Measurements from ENCODE around the gene PSAT1.

Gene PSAT1

DNA sequence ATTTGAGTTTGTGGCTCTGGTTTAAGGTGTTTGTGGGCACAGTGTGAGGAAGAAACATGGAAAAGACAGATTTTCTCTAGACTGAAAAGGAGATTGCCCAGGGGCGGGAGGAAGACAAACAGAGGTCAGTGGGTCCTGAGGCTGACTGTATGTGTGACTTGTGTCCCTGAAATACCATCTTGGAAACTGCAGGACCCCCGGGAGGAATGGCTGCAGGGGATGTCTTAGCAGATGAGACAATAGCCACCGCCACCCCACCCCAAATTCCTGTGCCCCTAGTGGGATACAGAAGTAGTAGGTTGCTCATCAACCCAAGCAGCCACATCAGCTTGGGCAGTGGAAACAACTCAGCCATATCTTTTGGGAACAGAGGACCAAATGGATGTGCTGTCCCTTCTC is 1.7 kb upstream of the PSAT1 start:
- peaks cover 28% of the 10 kb centered on the region for H3K36me3 ChIP-seq (ENCODE audit: insufficient read depth, low read length)
- H3K27ac ChIP-seq = no peak overlapping the region
- no peak overlapping the region for H3K9ac ChIP-seq (ENCODE audit: insufficient read length)
- no peaks in the 10 kb centered on the region for H3K9me3 ChIP-seq (ENCODE audit: low read depth, low read length)
- TF ChIP-seq POLR2AphosphoS5 (IDR thresholded peaks at IDR 0.05; ENCODE audit: borderline replicate concordance, low read depth, low read length) = no peak
- no peak for TF ChIP-seq FOXP2 (optimal IDR thresholded peaks at IDR 0.05; ENCODE audit: control extremely low read depth, extremely low read length, insufficient read depth)
- TF ChIP-seq EZH2 (IDR thresholded peaks at IDR 0.05) = no peak
- no peak for DNase-seq (ENCODE audit: low read depth, low spot score)
- H3K4me3 ChIP-seq = no peak overlapping the region

GRCh38 chr9:78295731-78296130 is 1.2 kb upstream of the PSAT1 start:
- no peaks in the 10 kb centered on the region for H3K9me3 ChIP-seq (ENCODE audit: low read depth, low read length)
- TF ChIP-seq FOXP2 (optimal IDR thresholded peaks at IDR 0.05; ENCODE audit: control extremely low read depth, extremely low read length, insufficient read depth) (no peak), EZH2 (IDR thresholded peaks at IDR 0.05) (no peak), POLR2AphosphoS5 (IDR thresholded peaks at IDR 0.05; ENCODE audit: borderline replicate concordance, low read depth, low read length) (no peak)
- peak overlapping the region; percentile 98 for H3K27ac ChIP-seq
- DNase-seq (ENCODE audit: low read depth, low spot score) = no peak
- peak overlapping the region; percentile 94 for H3K4me3 ChIP-seq
- peak overlapping the region; percentile 98 for H3K9ac ChIP-seq (ENCODE audit: insufficient read length)
- peaks cover 33% of the 10 kb centered on the region for H3K36me3 ChIP-seq (ENCODE audit: insufficient read depth, low read length)

- Histone ChIP-seq H3K27ac (peak overlapping the region; percentile 98), H3K4me3 (peak overlapping the region; percentile 94), H3K36me3 (ENCODE audit: insufficient read depth, low read length) (peaks cover 39% of the 10 kb centered on the region), H3K9ac (ENCODE audit: insufficient read length) (peak overlapping the region; percentile 98), H3K9me3 (ENCODE audit: low read depth, low read length) (no peaks in the 10 kb centered on the region)
- no peak for DNase-seq (ENCODE audit: low read depth, low spot score)
- TF ChIP-seq FOXP2 (optimal IDR thresholded peaks at IDR 0.05; ENCODE audit: control extremely low read depth, extremely low read length, insufficient read depth) (no peak), POLR2AphosphoS5 (IDR thresholded peaks at IDR 0.05; ENCODE audit: borderline replicate concordance, low read depth, low read length) (no peak), EZH2 (IDR thresholded peaks at IDR 0.05) (no peak)
Measured at GRCh38 chr9:78296201-78296892, 578 bp upstream of the PSAT1 start.

- Histone ChIP-seq H3K4me3 (peak overlapping the region; percentile 94), H3K9me3 (ENCODE audit: low read depth, low read length) (no peaks in the 10 kb centered on the region), H3K36me3 (ENCODE audit: insufficient read depth, low read length) (peaks cover 52% of the 10 kb centered on the region), H3K9ac (ENCODE audit: insufficient read length) (peak overlapping the region; percentile 96), H3K27ac (peak overlapping the region; percentile 84; the same call in 1 of the 2 replicates)
- TF ChIP-seq FOXP2 (optimal IDR thresholded peaks at IDR 0.05; ENCODE audit: control extremely low read depth, extremely low read length, insufficient read depth) (no peak), EZH2 (IDR thresholded peaks at IDR 0.05) (no peak), POLR2AphosphoS5 (IDR thresholded peaks at IDR 0.05; ENCODE audit: borderline replicate concordance, low read depth, low read length) (no peak)
- DNase-seq (ENCODE audit: low read depth, low spot score) = no peak
Measured at GRCh38 chr9:78297672-78297961, 692 bp downstream of the PSAT1 start.

DNA sequence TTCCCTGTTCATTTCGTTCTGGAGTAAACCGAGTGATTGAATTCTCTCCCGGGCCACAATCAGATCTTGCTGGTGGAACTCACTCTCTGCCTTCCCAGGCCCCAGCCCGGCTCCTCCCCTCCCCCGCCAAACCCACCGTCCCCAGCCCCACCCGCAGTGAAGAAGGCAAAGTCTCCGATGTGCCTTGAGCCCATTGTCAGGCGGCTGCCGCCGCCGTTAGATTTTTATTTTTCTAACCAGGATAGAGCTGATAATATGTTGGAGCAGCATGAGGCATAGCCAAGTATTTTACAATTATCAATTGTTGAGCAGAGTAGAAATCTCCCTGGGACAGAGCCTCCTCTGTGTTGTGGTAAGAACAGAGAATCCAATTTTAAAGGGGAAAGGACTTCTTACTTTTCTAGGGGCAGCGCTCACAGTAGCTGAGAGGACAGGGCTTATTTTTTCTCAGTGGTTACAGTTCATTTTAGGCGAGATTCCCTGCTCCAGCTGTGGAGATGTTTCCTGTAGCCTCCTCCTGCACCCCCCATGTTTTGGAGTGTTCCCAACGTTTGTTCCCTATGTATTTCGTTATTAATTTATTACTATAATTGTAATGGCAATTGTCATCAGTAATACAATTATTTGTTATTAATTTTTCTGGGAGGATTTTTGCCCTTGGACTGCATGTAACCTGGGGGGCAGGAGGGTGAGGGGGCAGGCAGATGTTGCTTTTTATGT is 1.3 kb downstream of the PSAT1 start:
- H3K9me3 ChIP-seq (ENCODE audit: low read depth, low read length) = no peaks in the 10 kb centered on the region
- peaks cover 58% of the 10 kb centered on the region for H3K36me3 ChIP-seq (ENCODE audit: insufficient read depth, low read length)
- TF ChIP-seq POLR2AphosphoS5 (IDR thresholded peaks at IDR 0.05; ENCODE audit: borderline replicate concordance, low read depth, low read length) = no peak
- no peak for TF ChIP-seq FOXP2 (optimal IDR thresholded peaks at IDR 0.05; ENCODE audit: control extremely low read depth, extremely low read length, insufficient read depth)
- no peak for TF ChIP-seq EZH2 (IDR thresholded peaks at IDR 0.05)
- peak overlapping the region; percentile 94 for H3K4me3 ChIP-seq
- peak overlapping the region; percentile 96 for H3K9ac ChIP-seq (ENCODE audit: insufficient read length)
- no peak for DNase-seq (ENCODE audit: low read depth, low spot score)
- H3K27ac ChIP-seq = no peak overlapping the region

- TF ChIP-seq POLR2AphosphoS5 (IDR thresholded peaks at IDR 0.05; ENCODE audit: borderline replicate concordance, low read depth, low read length) = no peak
- TF ChIP-seq EZH2 (IDR thresholded peaks at IDR 0.05) = no peak
- TF ChIP-seq FOXP2 (optimal IDR thresholded peaks at IDR 0.05; ENCODE audit: control extremely low read depth, extremely low read length, insufficient read depth) = no peak
- H3K27ac ChIP-seq = no peak overlapping the region
- H3K9ac ChIP-seq (ENCODE audit: insufficient read length) = no peak overlapping the region
- peaks cover 78% of the 10 kb centered on the region for H3K36me3 ChIP-seq (ENCODE audit: insufficient read depth, low read length)
- DNase-seq (ENCODE audit: low read depth, low spot score) = no peak
- H3K9me3 ChIP-seq (ENCODE audit: low read depth, low read length) = no peaks in the 10 kb centered on the region
- peak overlapping the region; percentile 10; the same call in 1 of the 2 replicates for H3K4me3 ChIP-seq
Measured at GRCh38 chr9:78300209-78300608, 3.3 kb downstream of the PSAT1 start.

GRCh38 chr9:78301466-78301865 is 4.5 kb downstream of the PSAT1 start:
- no peak overlapping the region for H3K9ac ChIP-seq (ENCODE audit: insufficient read length)
- TF ChIP-seq POLR2AphosphoS5 (IDR thresholded peaks at IDR 0.05; ENCODE audit: borderline replicate concordance, low read depth, low read length) (no peak), EZH2 (IDR thresholded peaks at IDR 0.05) (no peak), FOXP2 (optimal IDR thresholded peaks at IDR 0.05; ENCODE audit: control extremely low read depth, extremely low read length, insufficient read depth) (no peak)
- H3K9me3 ChIP-seq (ENCODE audit: low read depth, low read length) = no peaks in the 10 kb centered on the region
- no peak for DNase-seq (ENCODE audit: low read depth, low spot score)
- H3K36me3 ChIP-seq (ENCODE audit: insufficient read depth, low read length) = peaks cover 91% of the 10 kb centered on the region
- H3K27ac ChIP-seq = 0 out of 2 replicates have a peak overlapping the region, but pooled peaks have one; percentile 4
- H3K4me3 ChIP-seq = no peak overlapping the region

GRCh38 chr9:78303377-78304062 is 6.6 kb downstream of the PSAT1 start:
- no peak overlapping the region for H3K27ac ChIP-seq
- H3K36me3 ChIP-seq (ENCODE audit: insufficient read depth, low read length) = peaks cover 99% of the 10 kb centered on the region

More at GRCh38 chr9:78303377-78304062, 6.6 kb downstream of the PSAT1 start:
- no peaks in the 10 kb centered on the region for H3K9me3 ChIP-seq (ENCODE audit: low read depth, low read length)
- DNase-seq (ENCODE audit: low read depth, low spot score) = no peak
- no peak overlapping the region for H3K4me3 ChIP-seq
- no peak for TF ChIP-seq FOXP2 (optimal IDR thresholded peaks at IDR 0.05; ENCODE audit: control extremely low read depth, extremely low read length, insufficient read depth)
- no peak for TF ChIP-seq POLR2AphosphoS5 (IDR thresholded peaks at IDR 0.05; ENCODE audit: borderline replicate concordance, low read depth, low read length)
- no peak for TF ChIP-seq EZH2 (IDR thresholded peaks at IDR 0.05)
- no peak overlapping the region for H3K9ac ChIP-seq (ENCODE audit: insufficient read length)
